ENCODE data around the gene PREPL. TPM values are rescaled to one million over a fixed set of nuclear protein-coding genes. Genes with fewer than 3 reads are reported as not detected.
A peak's percentile ranks its signal among the peaks of the same experiment; 100 is the strongest.

Gene PREPL
- total RNA-seq, 1 experiment from 2014 or later = 47.6 TPM

DNA sequence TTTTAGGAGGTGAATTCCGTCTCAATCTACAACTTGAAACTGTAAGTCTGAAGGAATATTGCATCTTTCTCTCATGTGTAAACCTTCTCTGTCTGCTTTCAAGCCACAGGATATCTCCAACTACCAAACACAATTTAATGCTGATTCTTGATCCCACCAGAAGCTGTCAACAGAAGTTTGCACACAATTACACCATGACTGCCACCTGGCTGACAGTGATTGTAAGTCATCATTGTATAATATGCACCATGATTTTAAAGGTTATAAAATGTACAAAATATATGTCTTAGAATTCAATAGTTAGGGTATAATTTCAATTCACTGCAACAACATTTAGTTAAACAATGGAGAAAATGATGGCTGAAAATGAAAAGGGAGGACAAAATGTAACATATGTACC lies 18.4 kb downstream of the PREPL start:
- ChIA-PET CTCF (interaction anchor here (0.7 to 1.0 kb wide), 3 partner anchors 12 to 299 kb away, joined by 3 to 7 read pairs (median 4); no protein-coding TSS in a partner anchor), POLR2A (ENCODE audit: low non-redundant PET) (no interaction called here)
- Histone ChIP-seq H3K9me3 (ENCODE audit: low read depth, low read length, poor library complexity, severe bottlenecking) (no peaks in the 10 kb centered on the region), H3K4me1 (ENCODE audit: insufficient read depth, low read length, poor library complexity, severe bottlenecking) (no peaks in the 10 kb centered on the region), H3K4me3 (ENCODE audit: low read depth, low read length, poor library complexity, severe bottlenecking) (no peak overlapping the region), H3K27me3 (replicated peaks; ENCODE audit: insufficient read depth, low read depth, low read length, poor library complexity) (no peaks in the 10 kb centered on the region), H3K36me3 (ENCODE audit: insufficient read depth, low read length, poor library complexity, severe bottlenecking) (peaks cover 52% of the 10 kb centered on the region), H3K27ac (ENCODE audit: low read depth, low read length, poor library complexity, severe bottlenecking) (no peak overlapping the region)
- no TSS peak for BruUV-seq (replicated peaks)
- intact Hi-C loops (cut with micrococcal nuclease; ENCODE audit: unreplicated experiment) = no loop called here
- TF ChIP-seq CTCF (conservative IDR thresholded peaks at IDR 0.05; ENCODE audit: low read depth, low read length) = peak; percentile 49
- TF ChIP-seq EZH2 (IDR thresholded peaks at IDR 0.05; ENCODE audit: borderline replicate concordance, low read depth, low read length, poor library complexity, severe bottlenecking) = no peak
- peak; percentile 14 for DNase-seq (ENCODE audit: low spot score)

DNA sequence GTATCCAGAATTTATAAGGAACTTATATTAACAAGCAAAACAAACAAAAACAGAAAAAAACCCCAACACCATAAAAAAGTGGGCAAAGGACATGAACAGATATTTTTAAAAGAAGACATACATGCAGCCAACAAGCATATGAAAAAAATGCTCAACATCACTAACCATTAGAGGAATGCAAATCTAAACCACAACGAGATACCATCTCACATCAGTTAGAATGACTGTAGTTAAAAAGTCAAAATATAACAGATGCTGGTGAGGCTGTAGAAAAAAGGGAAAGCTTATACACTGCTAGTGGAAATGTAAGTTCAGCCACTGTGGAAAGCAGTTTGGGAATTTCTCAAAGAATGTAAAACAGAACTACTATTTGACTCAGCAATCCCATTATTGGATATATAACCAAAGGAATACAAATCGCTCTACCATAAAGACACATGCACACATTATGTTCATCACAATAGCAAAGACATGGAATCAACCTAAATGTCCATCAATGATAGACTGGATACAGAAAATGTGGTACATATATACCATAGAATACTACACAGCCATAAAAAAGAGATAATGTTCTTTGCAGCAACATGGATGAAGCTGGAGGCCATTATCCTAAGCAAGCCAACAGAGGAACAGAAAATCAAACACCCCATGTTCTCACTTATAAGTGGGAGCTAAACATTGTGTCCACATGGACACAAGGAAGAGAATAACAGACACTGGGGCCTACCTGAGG lies 25.3 kb downstream of the PREPL start:
- DNase-seq (ENCODE audit: low spot score) = no peak
- ChIA-PET POLR2A (ENCODE audit: low non-redundant PET) (interaction anchor here (0.6 kb wide), 1 partner anchor 32 kb away, joined by 3 read pairs; no protein-coding TSS in a partner anchor), CTCF (no interaction called here)
- Histone ChIP-seq H3K4me1 (ENCODE audit: insufficient read depth, low read length, poor library complexity, severe bottlenecking) (no peaks in the 10 kb centered on the region), H3K4me3 (ENCODE audit: low read depth, low read length, poor library complexity, severe bottlenecking) (no peak overlapping the region), H3K36me3 (ENCODE audit: insufficient read depth, low read length, poor library complexity, severe bottlenecking) (peaks cover 33% of the 10 kb centered on the region), H3K27ac (ENCODE audit: low read depth, low read length, poor library complexity, severe bottlenecking) (no peak overlapping the region), H3K9me3 (ENCODE audit: low read depth, low read length, poor library complexity, severe bottlenecking) (no peaks in the 10 kb centered on the region), H3K27me3 (replicated peaks; ENCODE audit: insufficient read depth, low read depth, low read length, poor library complexity) (no peaks in the 10 kb centered on the region)
- BruUV-seq (replicated peaks) = no TSS peak
- intact Hi-C loops (cut with micrococcal nuclease; ENCODE audit: unreplicated experiment) = no loop called here
- TF ChIP-seq EZH2 (IDR thresholded peaks at IDR 0.05; ENCODE audit: borderline replicate concordance, low read depth, low read length, poor library complexity, severe bottlenecking) (no peak), CTCF (conservative IDR thresholded peaks at IDR 0.05; ENCODE audit: low read depth, low read length) (no peak)

DNA sequence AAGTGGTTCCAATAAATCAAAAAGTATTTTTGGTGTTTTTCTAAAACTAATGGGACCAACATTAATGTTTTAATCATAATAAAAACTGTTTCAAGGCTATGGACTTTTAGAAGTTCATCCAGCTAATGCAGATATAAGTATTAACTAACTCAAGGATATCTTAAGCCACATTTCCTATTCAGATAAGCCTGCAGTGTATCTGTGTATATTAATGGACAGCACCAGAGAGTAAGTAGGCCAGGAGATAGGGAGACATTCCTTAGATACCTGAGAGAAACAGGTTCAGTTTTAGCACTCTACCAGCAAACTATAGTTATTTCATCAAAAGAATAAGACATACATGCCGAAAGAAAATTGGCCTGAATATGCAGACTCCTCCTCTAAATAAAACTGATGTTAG lies 27.3 kb downstream of the PREPL start:
- DNase-seq (ENCODE audit: low spot score) = no peak
- ChIA-PET CTCF (no interaction called here), POLR2A (ENCODE audit: low non-redundant PET) (no interaction called here)
- Histone ChIP-seq H3K9me3 (ENCODE audit: low read depth, low read length, poor library complexity, severe bottlenecking) (no peaks in the 10 kb centered on the region), H3K4me1 (ENCODE audit: insufficient read depth, low read length, poor library complexity, severe bottlenecking) (no peaks in the 10 kb centered on the region), H3K27ac (ENCODE audit: low read depth, low read length, poor library complexity, severe bottlenecking) (no peak overlapping the region), H3K4me3 (ENCODE audit: low read depth, low read length, poor library complexity, severe bottlenecking) (no peak overlapping the region), H3K27me3 (replicated peaks; ENCODE audit: insufficient read depth, low read depth, low read length, poor library complexity) (no peaks in the 10 kb centered on the region), H3K36me3 (ENCODE audit: insufficient read depth, low read length, poor library complexity, severe bottlenecking) (peaks cover 19% of the 10 kb centered on the region)
- no peak for TF ChIP-seq CTCF (conservative IDR thresholded peaks at IDR 0.05; ENCODE audit: low read depth, low read length)
- TF ChIP-seq EZH2 (IDR thresholded peaks at IDR 0.05; ENCODE audit: borderline replicate concordance, low read depth, low read length, poor library complexity, severe bottlenecking) = no peak
- intact Hi-C loops (cut with micrococcal nuclease; ENCODE audit: unreplicated experiment) = no loop called here
- BruUV-seq (replicated peaks) = no TSS peak
